Panc1 (cell line): ENCODE results near the gene FUT3. TPM values are rescaled to one million over a fixed set of nuclear protein-coding genes. Genes with fewer than 3 reads are reported as not detected.

ENCODE experiments used
- ATAC-seq: fragments of 200-7000 bp; cut with Tn5 transposase; 2 replicates; pipeline ENCODE4 v1.9.1; 2020; ENCODE audit warnings: mild to moderate bottlenecking, moderate library complexity
- BruUV-seq: library from RNA; stranded (reverse); fragments of 400-500 nt; replicated peaks from 2 replicates; lab custom pipeline; 2021; lab: Mats Ljungman, UMichigan
- CTCF ChIA-PET: fragments of 300-600 bp; sonication (Branson Sonifier 250); formaldehyde crosslinking; loops from one replicate; lab custom pipeline; 2022; ENCODE audit warnings: antibody characterized with exemption; lab: Charles Lee
- POLR2A ChIA-PET: fragments of 300-600 bp; sonication (Branson Sonifier 250); formaldehyde crosslinking; loops from one replicate; lab custom pipeline; 2022; ENCODE audit warnings: antibody characterized with exemption; lab: Charles Lee
- DNase-seq: peaks from one replicate; pipeline ENCODE4 v3.0.0-alpha.2; 2010; ENCODE audit warnings: low read depth, low spot score
- H3K27ac ChIP-seq: 2 replicates; pipeline ENCODE4 v1.5.1; 2011; ENCODE audit warnings: mild to moderate bottlenecking, low read length, inconsistent platforms
- H3K27me3 ChIP-seq: fragments of 200-500 bp; sonication (Bioruptor generic); 2 replicates; pipeline ENCODE4 v1.6.0; 2014; ENCODE audit warnings: low read length, inconsistent platforms; ENCODE audit not compliant: control insufficient read depth, insufficient read depth
- H3K36me3 ChIP-seq: fragments of 200-500 bp; sonication (Bioruptor generic); 2 replicates; pipeline ENCODE4 v1.5.1; 2014; ENCODE audit warnings: inconsistent platforms, mild to moderate bottlenecking, low read length, moderate library complexity; ENCODE audit not compliant: control insufficient read depth, insufficient read depth
- H3K4me1 ChIP-seq: 2 replicates; pipeline ENCODE4 v1.5.1; 2011; ENCODE audit warnings: inconsistent platforms, mild to moderate bottlenecking, low read length, moderate library complexity; ENCODE audit not compliant: control insufficient read depth, insufficient read depth
- H3K4me3 ChIP-seq, 2 experiments: 2 replicates each; pipeline ENCODE4 v1.5.1; 2011 to 2012; ENCODE audit warnings: low read depth in 2 of 2, low read length in 2 of 2, mild to moderate bottlenecking in 2 of 2, inconsistent platforms in 1 of 2, moderate library complexity in 1 of 2
- H3K9me3 ChIP-seq: fragments of 200-500 bp; sonication (Bioruptor generic); 2 replicates; pipeline ENCODE4 v1.5.1; 2014; ENCODE audit warnings: low read depth, mild to moderate bottlenecking, inconsistent platforms, low read length, moderate library complexity; ENCODE audit not compliant: control insufficient read depth, insufficient read depth
- POLR2AphosphoS5 ChIP-seq: IDR thresholded peaks from 2 replicates; pipeline ENCODE4 v1.6.1; 2012; ENCODE audit warnings: mild to moderate bottlenecking, low read depth, low read length, moderate library complexity
- REST ChIP-seq, 2 experiments: IDR thresholded peaks; 2 replicates each; pipeline ENCODE4 v1.6.1; 2011 to 2012; ENCODE audit warnings: low read depth in 2 of 2, control low read depth in 1 of 2, low read length in 1 of 2, mild to moderate bottlenecking in 1 of 2, moderate library complexity in 1 of 2; ENCODE audit not compliant: insufficient read depth in 1 of 2
- SIN3A ChIP-seq: IDR thresholded peaks from 2 replicates; pipeline ENCODE4 v1.6.1; 2012; ENCODE audit warnings: low read depth, mild to moderate bottlenecking, low read length, moderate library complexity, borderline replicate concordance; ENCODE audit not compliant: insufficient read depth
- TCF7L2 ChIP-seq: IDR thresholded peaks from 2 replicates; pipeline ENCODE4 v1.6.1; 2011; ENCODE audit warnings: mild to moderate bottlenecking, low read depth, low read length, inconsistent platforms
- in situ Hi-C: cut with HindIII; loops from 2 replicates; pipeline ENCODE4 v1.10.0; 2016; ENCODE audit warnings: low sequenced_read_pairs, low pct_unique_long_range_greater_than_20kb
- intact Hi-C: fragments of 100-400 bp; cut with micrococcal nuclease; formaldehyde crosslinking; loops from one replicate; pipeline ENCODE4 v1.10.0; 2022; ENCODE audit not compliant: unreplicated experiment
- total RNA-seq: library from RNA; stranded (reverse); gene quantifications from one replicate; pipeline ENCODE4 v1.2.1, GENCODE V29; 2021; ENCODE audit not compliant: unreplicated experiment
- TF ChIP-seq, protein P1 (sequence below): fragments of 450-650 bp; IDR thresholded peaks from 2 replicates; pipeline ENCODE4 v1.5.1; 2017; ENCODE audit warnings: mild to moderate bottlenecking

The FUT3 gene
- total RNA-seq, 1 experiment from 2014 or later: 0.36 TPM

DNA sequence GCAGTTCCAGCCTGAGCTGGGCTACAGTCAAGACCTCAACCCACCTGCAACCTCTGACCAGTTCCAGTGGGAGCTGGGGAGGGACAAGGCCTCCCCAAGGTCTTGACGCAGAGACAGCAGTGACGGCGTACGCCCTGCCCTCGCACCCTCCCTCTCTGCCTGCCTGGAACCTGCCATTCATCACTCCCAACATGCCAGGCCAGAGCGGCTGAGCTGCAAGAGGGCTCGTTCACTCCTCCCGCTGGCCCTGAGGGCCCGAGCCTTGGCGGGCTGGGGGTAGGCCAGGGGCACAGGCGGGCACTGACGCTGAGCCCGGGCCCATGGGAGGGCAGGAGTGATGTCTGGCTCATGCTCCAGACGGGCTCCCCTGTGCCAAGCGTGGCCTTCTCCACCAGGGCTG, 44.2 kb upstream of the FUT3 start:
- no peak for TF ChIP-seq SIN3A
- TF ChIP-seq, protein P1, sequence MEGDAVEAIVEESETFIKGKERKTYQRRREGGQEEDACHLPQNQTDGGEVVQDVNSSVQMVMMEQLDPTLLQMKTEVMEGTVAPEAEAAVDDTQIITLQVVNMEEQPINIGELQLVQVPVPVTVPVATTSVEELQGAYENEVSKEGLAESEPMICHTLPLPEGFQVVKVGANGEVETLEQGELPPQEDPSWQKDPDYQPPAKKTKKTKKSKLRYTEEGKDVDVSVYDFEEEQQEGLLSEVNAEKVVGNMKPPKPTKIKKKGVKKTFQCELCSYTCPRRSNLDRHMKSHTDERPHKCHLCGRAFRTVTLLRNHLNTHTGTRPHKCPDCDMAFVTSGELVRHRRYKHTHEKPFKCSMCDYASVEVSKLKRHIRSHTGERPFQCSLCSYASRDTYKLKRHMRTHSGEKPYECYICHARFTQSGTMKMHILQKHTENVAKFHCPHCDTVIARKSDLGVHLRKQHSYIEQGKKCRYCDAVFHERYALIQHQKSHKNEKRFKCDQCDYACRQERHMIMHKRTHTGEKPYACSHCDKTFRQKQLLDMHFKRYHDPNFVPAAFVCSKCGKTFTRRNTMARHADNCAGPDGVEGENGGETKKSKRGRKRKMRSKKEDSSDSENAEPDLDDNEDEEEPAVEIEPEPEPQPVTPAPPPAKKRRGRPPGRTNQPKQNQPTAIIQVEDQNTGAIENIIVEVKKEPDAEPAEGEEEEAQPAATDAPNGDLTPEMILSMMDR: no peak
- TF ChIP-seq POLR2AphosphoS5: no peak
- TF ChIP-seq REST (IDR thresholded peaks at IDR 0.05; ENCODE audit: insufficient read depth in 1 of 2, low read depth in 2 of 2, low read length in 1 of 2): no peak
- TF ChIP-seq TCF7L2: no peak
- H3K9me3 ChIP-seq: no peaks in the 10 kb centered on the region
- H3K27ac ChIP-seq: no peak overlapping the region
- no peak for ATAC-seq
- no peak overlapping the region for H3K4me3 ChIP-seq
- intact Hi-C loops: loop anchor here (10.0 kb wide), 1 partner anchor 91 kb away; the partner anchor contains the start of gene NRTN
- BruUV-seq: no TSS peak
- H3K27me3 ChIP-seq: no peaks in the 10 kb centered on the region
- CTCF ChIA-PET: no interaction called here
- H3K4me1 ChIP-seq: no peaks in the 10 kb centered on the region
- H3K36me3 ChIP-seq: no peaks in the 10 kb centered on the region
- in situ Hi-C loops: no loop called here
- POLR2A ChIA-PET: no interaction called here
- DNase-seq: no peak

DNA sequence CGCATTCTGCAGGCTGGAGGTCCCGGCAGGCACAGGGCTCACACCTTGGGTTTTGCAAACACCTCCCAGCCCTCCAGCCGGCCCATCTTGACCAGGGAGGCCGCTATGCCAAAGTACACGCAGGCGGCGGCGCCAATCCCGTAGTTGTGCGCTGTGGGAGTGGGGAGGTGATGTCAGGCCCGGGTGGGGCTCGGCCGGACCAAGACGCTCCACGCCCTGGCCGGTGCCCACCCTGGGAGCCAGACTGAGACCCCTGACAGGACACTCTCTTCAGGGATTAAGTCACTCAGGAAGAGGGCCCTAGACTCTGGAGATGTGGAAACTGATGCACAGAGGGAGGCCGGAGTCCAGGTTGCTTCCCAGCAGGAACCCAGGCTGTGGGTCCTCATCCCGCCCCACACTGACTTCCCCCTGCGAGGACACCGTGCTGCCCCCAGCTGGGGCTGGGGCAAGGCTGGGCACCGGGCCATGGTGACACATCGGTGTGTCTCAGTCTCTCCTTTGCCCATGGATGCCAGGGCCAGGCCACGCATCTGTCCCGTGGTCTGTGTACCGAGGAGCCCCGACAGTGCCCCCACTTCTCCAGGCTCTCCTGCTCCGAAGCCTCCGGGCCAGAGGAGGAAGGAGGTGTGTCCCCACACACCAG, 43.6 kb upstream of the FUT3 start:
- no peak for ATAC-seq
- no peaks in the 10 kb centered on the region for H3K4me1 ChIP-seq
- POLR2A ChIA-PET: no interaction called here
- H3K36me3 ChIP-seq: no peaks in the 10 kb centered on the region
- intact Hi-C loops (loop anchor here (10.0 kb wide), 1 partner anchor 90 kb away; the partner anchor contains the start of gene NRTN), in situ Hi-C loops (no loop called here)
- H3K9me3 ChIP-seq: no peaks in the 10 kb centered on the region
- no peak overlapping the region for H3K27ac ChIP-seq
- no peak overlapping the region for H3K4me3 ChIP-seq
- DNase-seq: no peak
- no TSS peak for BruUV-seq
- TF ChIP-seq POLR2AphosphoS5 (no peak), TCF7L2 (no peak), SIN3A (no peak), REST (IDR thresholded peaks at IDR 0.05; ENCODE audit: insufficient read depth in 1 of 2, low read depth in 2 of 2, low read length in 1 of 2) (no peak)
- TF ChIP-seq, protein P1: no peak
- H3K27me3 ChIP-seq: no peaks in the 10 kb centered on the region
- CTCF ChIA-PET: no interaction called here
